T-helper 9 cell (primary cell): ENCODE data around the gene MUS81.
A peak's percentile ranks its signal among the peaks of the same experiment; 100 is the strongest.

Experiments
- DNase-seq: peaks from one replicate; pipeline ENCODE4 v3.0.0-alpha.2; 2020

Gene MUS81

GRCh38 chr11:65892661-65893317, 32.6 kb downstream of the MUS81 start:
- no peak for DNase-seq

GRCh38 chr11:65894034-65894591, 33.9 kb downstream of the MUS81 start:
- no peak for DNase-seq

- no peak for DNase-seq
Observed at GRCh38 chr11:65895482-65895981, 35.3 kb downstream of the MUS81 start.

GRCh38 chr11:65896034-65896999, 36.1 kb downstream of the MUS81 start:
- no peak for DNase-seq

GRCh38 chr11:65897020-65897471, 36.8 kb downstream of the MUS81 start:
- no peak for DNase-seq

- DNase-seq, result no peak
Observed at GRCh38 chr11:65898656-65899355, 38.6 kb downstream of the MUS81 start.

GRCh38 chr11:65899356-65900124, 39.3 kb downstream of the MUS81 start:
- peak; percentile 52 for DNase-seq

GRCh38 chr11:65900125-65900898, 40.1 kb downstream of the MUS81 start, which contains the start of gene FOSL1:
Gene FOSL1, minus strand, starts transcription at chr11:65900388. Its CDS starts 49 bp downstream, at chr11:65900339.
- peak; percentile 93 for DNase-seq

GRCh38 chr11:65900899-65901180, 40.6 kb downstream of the MUS81 start:
- DNase-seq, result no peak

GRCh38 chr11:65903068-65903481, 42.8 kb downstream of the MUS81 start:
- DNase-seq, result no peak

- DNase-seq, result no peak
Observed at GRCh38 chr11:65903715-65904114, 43.5 kb downstream of the MUS81 start.

- DNase-seq, result no peak
Observed at GRCh38 chr11:65906602-65907001, 46.4 kb downstream of the MUS81 start.

- DNase-seq, result no peak
Observed at GRCh38 chr11:65907878-65908277, 47.6 kb downstream of the MUS81 start.

GRCh38 chr11:65911682-65912568, 51.7 kb downstream of the MUS81 start:
- no peak for DNase-seq

GRCh38 chr11:65912845-65913244, 52.6 kb downstream of the MUS81 start:
- no peak for DNase-seq

GRCh38 chr11:65915101-65915820, 55.0 kb downstream of the MUS81 start:
- DNase-seq, result no peak

GRCh38 chr11:65915821-65916251, 55.6 kb downstream of the MUS81 start:
- DNase-seq, result no peak
